Trophoblast cell (in vitro differentiated cells and primary cell): ENCODE results near the gene LDLRAD1.
"Not testable (repeated sequence)": the region's sequence is repeated elsewhere in the genome, so short reads cannot be mapped to it uniquely, and the experiment has no call there.

ENCODE experiments used
- DNase-seq, 2 donors: peaks; one replicate each; pipeline ENCODE4 v3.0.0-alpha.2; 2016
- H2AFZ ChIP-seq: 2 replicates; pipeline ENCODE4 v1.6.1; 2013; ENCODE audit warnings: low read length, moderate library complexity, mild to moderate bottlenecking; ENCODE audit not compliant: insufficient read depth, poor library complexity
- H2AK5ac ChIP-seq: 2 replicates; pipeline ENCODE4 v1.6.1; 2013; ENCODE audit warnings: mild to moderate bottlenecking, low read length
- H2BK120ac ChIP-seq: 2 replicates; pipeline ENCODE4 v1.6.1; 2013; ENCODE audit warnings: low read length, mild to moderate bottlenecking, moderate library complexity; ENCODE audit not compliant: insufficient read depth, poor library complexity
- H2BK12ac ChIP-seq: 2 replicates; pipeline ENCODE4 v1.6.1; 2013; ENCODE audit warnings: mild to moderate bottlenecking, low read length, moderate library complexity
- H2BK5ac ChIP-seq: 2 replicates; pipeline ENCODE4 v1.6.1; 2013; ENCODE audit warnings: low read length, low read depth, moderate library complexity, mild to moderate bottlenecking; ENCODE audit not compliant: poor library complexity
- H3K14ac ChIP-seq: 2 replicates; pipeline ENCODE4 v1.6.1; 2013; ENCODE audit warnings: mild to moderate bottlenecking, low read length
- H3K18ac ChIP-seq: 2 replicates; pipeline ENCODE4 v1.6.1; 2013; ENCODE audit warnings: mild to moderate bottlenecking, low read length
- H3K23ac ChIP-seq: 2 replicates; pipeline ENCODE4 v1.6.1; 2013; ENCODE audit warnings: low read length
- H3K27ac ChIP-seq: 2 replicates; pipeline ENCODE4 v1.5.1; 2013; ENCODE audit warnings: low read depth, mild to moderate bottlenecking, inconsistent platforms, low read length, moderate library complexity
- H3K27me3 ChIP-seq: 2 replicates; pipeline ENCODE4 v1.6.1; 2013; ENCODE audit warnings: inconsistent platforms, mild to moderate bottlenecking, low read length, moderate library complexity; ENCODE audit not compliant: insufficient read depth
- H3K36me3 ChIP-seq, 2 experiments: 1 replicate in 1 of 2; 2 replicates in 1 of 2; pipeline ENCODE4 v1.6.1; 2013; ENCODE audit warnings: low read length in 2 of 2, mild to moderate bottlenecking in 2 of 2, moderate library complexity in 1 of 2; ENCODE audit not compliant: insufficient read depth in 2 of 2, control insufficient read depth in 1 of 2
- H3K4ac ChIP-seq: 2 replicates; pipeline ENCODE4 v1.6.1; 2013; ENCODE audit warnings: low read depth, mild to moderate bottlenecking, low read length, moderate library complexity
- H3K4me1 ChIP-seq, 2 experiments: 1 replicate in 1 of 2; 2 replicates in 1 of 2; pipeline ENCODE4 v1.6.1; 2013; ENCODE audit warnings: low read length in 2 of 2, mild to moderate bottlenecking in 2 of 2, moderate library complexity in 1 of 2; ENCODE audit not compliant: insufficient read depth in 2 of 2, control insufficient read depth in 1 of 2
- H3K4me2 ChIP-seq: 2 replicates; pipeline ENCODE4 v1.6.1; 2013; ENCODE audit warnings: inconsistent platforms, mild to moderate bottlenecking, low read length, moderate library complexity
- H3K4me3 ChIP-seq: 2 replicates; pipeline ENCODE4 v1.5.1; 2013; ENCODE audit warnings: mild to moderate bottlenecking, low read depth, low read length, inconsistent platforms
- H3K79me1 ChIP-seq: one replicate; pipeline ENCODE4 v1.6.1; 2013; ENCODE audit warnings: low read length
- H3K79me2 ChIP-seq: 2 replicates; pipeline ENCODE4 v1.6.1; 2013; ENCODE audit warnings: low read length, mild to moderate bottlenecking; ENCODE audit not compliant: control insufficient read depth, insufficient read depth, poor library complexity
- H3K9ac ChIP-seq: 2 replicates; pipeline ENCODE4 v1.6.1; 2013; ENCODE audit warnings: mild to moderate bottlenecking, low read length
- H3K9me3 ChIP-seq: 2 replicates; pipeline ENCODE4 v1.6.1; 2013; ENCODE audit warnings: low read depth, mild to moderate bottlenecking, control low read depth, inconsistent platforms, low read length; ENCODE audit not compliant: insufficient read depth
- H4K12ac ChIP-seq: 2 replicates; pipeline ENCODE4 v1.6.1; 2013; ENCODE audit warnings: low read depth, mild to moderate bottlenecking, low read length, moderate library complexity
- H4K8ac ChIP-seq: 2 replicates; pipeline ENCODE4 v1.6.1; 2013; ENCODE audit warnings: low read depth, mild to moderate bottlenecking, low read length, moderate library complexity
- H4K91ac ChIP-seq: one replicate; pipeline ENCODE4 v1.6.1; 2013; ENCODE audit warnings: low read depth, mild to moderate bottlenecking, low read length, moderate library complexity
- WGBS: extraction: QIAGEN DNeasy Blood & Tissue Kit; methylation state at CpG from one replicate; pipeline ENCODE4 v1.1.7; 2013; ENCODE audit warnings: missing lambda C conversion rate; ENCODE audit not compliant: insufficient read length, insufficient coverage; ENCODE audit errors: extremely low coverage; 5-methylcytosine and 5-hydroxymethylcytosine counted together

LDLRAD1 gene

DNA sequence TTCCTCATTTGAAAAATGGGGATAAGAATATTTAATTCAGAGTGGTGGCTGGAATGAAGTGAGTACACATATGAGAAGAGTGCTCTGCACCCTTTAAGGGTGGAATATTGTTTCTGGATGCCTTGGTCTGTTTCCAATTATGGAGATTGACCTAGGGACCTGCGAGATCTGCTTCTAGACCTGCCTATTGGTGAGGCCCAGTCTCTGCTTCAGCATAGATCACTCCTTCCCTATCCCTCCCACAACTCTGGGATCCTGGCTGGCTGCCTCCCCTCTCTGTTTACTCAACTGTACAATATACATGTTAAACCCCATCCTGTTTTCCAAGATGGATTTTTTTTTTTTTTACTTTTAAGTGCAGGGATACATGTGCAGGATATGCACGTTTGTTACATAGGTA, 6.4 kb upstream of the LDLRAD1 start:
- H3K4me3 ChIP-seq: no peak overlapping the region
- no CpG with 5 or more reads among the region's 2 CpGs for WGBS
- no peaks in the 10 kb centered on the region for H3K27me3 ChIP-seq
- H3K4me2 ChIP-seq: no peak overlapping the region
- H4K12ac ChIP-seq: no peak overlapping the region
- H3K23ac ChIP-seq: no peak overlapping the region
- no peak for DNase-seq
- H2AFZ ChIP-seq: no peak overlapping the region
- no peak overlapping the region for H2BK12ac ChIP-seq
- H3K9ac ChIP-seq: no peak overlapping the region
- no peaks in the 10 kb centered on the region for H3K79me1 ChIP-seq
- no peaks in the 10 kb centered on the region for H3K36me3 ChIP-seq
- H2BK120ac ChIP-seq: no peak overlapping the region
- H2BK5ac ChIP-seq: no peak overlapping the region
- H3K4ac ChIP-seq: no peak overlapping the region
- H3K18ac ChIP-seq: no peak overlapping the region
- no peak overlapping the region for H4K91ac ChIP-seq
- no peaks in the 10 kb centered on the region for H3K9me3 ChIP-seq
- no peak overlapping the region for H3K27ac ChIP-seq
- no peaks in the 10 kb centered on the region for H3K79me2 ChIP-seq
- no peaks in the 10 kb centered on the region for H3K4me1 ChIP-seq
- no peak overlapping the region for H2AK5ac ChIP-seq
- H4K8ac ChIP-seq: no peak overlapping the region
- H3K14ac ChIP-seq: no peak overlapping the region

DNA sequence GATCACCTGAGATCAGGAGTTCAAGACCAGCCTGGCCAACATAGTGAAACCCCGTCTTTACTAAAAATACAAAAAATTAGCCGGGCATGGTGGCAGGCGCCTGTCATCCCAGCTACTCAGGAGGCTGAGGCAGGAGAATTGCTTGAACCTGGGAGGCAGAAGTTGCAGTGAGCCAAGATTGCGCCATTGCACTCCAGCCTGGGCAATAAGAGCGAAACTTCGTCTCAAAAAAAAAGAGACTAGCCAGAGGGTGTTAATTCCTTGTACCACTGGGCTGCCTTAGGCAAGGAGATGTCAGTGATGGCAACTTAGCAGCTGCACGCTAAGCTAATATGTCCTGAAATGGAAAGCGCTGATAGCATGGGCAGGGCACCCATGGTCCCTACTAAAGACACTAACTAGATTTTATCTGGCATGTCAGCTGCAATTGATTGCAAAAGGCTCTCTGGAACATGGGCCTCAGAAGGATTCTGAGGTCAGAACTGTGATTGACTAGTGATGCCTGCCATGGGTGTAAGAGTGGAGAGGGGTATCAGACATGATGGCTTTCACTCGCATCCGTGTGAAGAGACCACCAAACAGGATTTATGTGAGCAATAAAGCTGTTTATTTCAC, 1.7 kb upstream of the LDLRAD1 start:
- H3K36me3 ChIP-seq, H3K4me2 ChIP-seq: not testable (repeated sequence)
- WGBS: no CpG with 5 or more reads among the region's 10 CpGs

GRCh38 chr1:54018635-54019034, 649 bp upstream of the LDLRAD1 start:
- Histone ChIP-seq H3K79me2 (no peaks in the 10 kb centered on the region), H3K27ac (no peak overlapping the region), H3K9ac (no peak overlapping the region), H3K4me3 (no peak overlapping the region), H3K14ac (no peak overlapping the region), H3K79me1 (no peaks in the 10 kb centered on the region), H3K4me1 (peaks cover 3 to 4% of the 10 kb centered on the region in 2 experiments), H3K4ac (no peak overlapping the region), H3K23ac (no peak overlapping the region), H3K27me3 (no peaks in the 10 kb centered on the region), H4K12ac (no peak overlapping the region), H2AK5ac (no peak overlapping the region), H3K36me3 (no peaks in the 10 kb centered on the region), H2AFZ (no peak overlapping the region), H4K91ac (no peak overlapping the region), H2BK12ac (no peak overlapping the region), H4K8ac (no peak overlapping the region), H3K18ac (no peak overlapping the region), H2BK120ac (no peak overlapping the region), H2BK5ac (no peak overlapping the region), H3K9me3 (peaks cover 2% of the 10 kb centered on the region), H3K4me2 (no peak overlapping the region)
- WGBS: no CpG with 5 or more reads among the region's 5 CpGs
- no peak for DNase-seq

More for the DNA sequence above, 1.7 kb upstream of the LDLRAD1 start:
- H3K27ac ChIP-seq, H3K9ac ChIP-seq, H3K4ac ChIP-seq, H4K8ac ChIP-seq, H2AFZ ChIP-seq, H3K14ac ChIP-seq, H3K79me1 ChIP-seq, H3K9me3 ChIP-seq, H2BK5ac ChIP-seq, H4K12ac ChIP-seq, H4K91ac ChIP-seq, H3K27me3 ChIP-seq, H2AK5ac ChIP-seq, H2BK120ac ChIP-seq, H3K18ac ChIP-seq, H3K4me1 ChIP-seq, H3K79me2 ChIP-seq, H2BK12ac ChIP-seq, H3K4me3 ChIP-seq, H3K23ac ChIP-seq: not testable (repeated sequence)
- DNase-seq: peak; percentile 94 to 98

GRCh38 chr1:54016343-54017282, 1.4 kb downstream of the LDLRAD1 start:
- Histone ChIP-seq H2BK12ac (no peak overlapping the region), H3K9ac (no peak overlapping the region), H2BK5ac (no peak overlapping the region), H3K14ac (no peak overlapping the region), H3K23ac (no peak overlapping the region), H2BK120ac (no peak overlapping the region), H3K36me3 (no peaks in the 10 kb centered on the region), H3K27ac (no peak overlapping the region), H2AK5ac (no peak overlapping the region), H3K79me2 (no peaks in the 10 kb centered on the region), H3K27me3 (no peaks in the 10 kb centered on the region), H3K4me2 (no peak overlapping the region), H3K4me1 (peaks cover 3 to 4% of the 10 kb centered on the region in 2 experiments), H3K9me3 (peaks cover 2% of the 10 kb centered on the region), H4K8ac (no peak overlapping the region), H3K4ac (no peak overlapping the region), H2AFZ (no peak overlapping the region), H3K18ac (no peak overlapping the region), H3K4me3 (no peak overlapping the region), H4K91ac (no peak overlapping the region), H3K79me1 (no peaks in the 10 kb centered on the region), H4K12ac (no peak overlapping the region)
- peak; percentile 87 to 94 for DNase-seq
- WGBS: no CpG with 5 or more reads among the region's 8 CpGs
